Placental epithelial cell (primary cell): ENCODE results near the gene SNRNP35. TPM values are rescaled to one million over a fixed set of nuclear protein-coding genes. Genes with fewer than 3 reads are reported as not detected.

Experiments used
- small RNA-seq: library from RNA; depleted of rRNA; stranded (forward); fragments of <200 nt; gene quantifications from one replicate; pipeline ENCODE3, GENCODE V24; 2012
- total RNA-seq: library from RNA; depleted of rRNA; stranded (reverse); fragments of >200 nt; gene quantifications from 2 replicates; pipeline ENCODE4 v1.2.3, GENCODE V29; 2012

Gene SNRNP35, protein sequence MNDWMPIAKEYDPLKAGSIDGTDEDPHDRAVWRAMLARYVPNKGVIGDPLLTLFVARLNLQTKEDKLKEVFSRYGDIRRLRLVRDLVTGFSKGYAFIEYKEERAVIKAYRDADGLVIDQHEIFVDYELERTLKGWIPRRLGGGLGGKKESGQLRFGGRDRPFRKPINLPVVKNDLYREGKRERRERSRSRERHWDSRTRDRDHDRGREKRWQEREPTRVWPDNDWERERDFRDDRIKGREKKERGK
- 6.9 and 18.5 TPM in 2 replicates for total RNA-seq

DNA sequence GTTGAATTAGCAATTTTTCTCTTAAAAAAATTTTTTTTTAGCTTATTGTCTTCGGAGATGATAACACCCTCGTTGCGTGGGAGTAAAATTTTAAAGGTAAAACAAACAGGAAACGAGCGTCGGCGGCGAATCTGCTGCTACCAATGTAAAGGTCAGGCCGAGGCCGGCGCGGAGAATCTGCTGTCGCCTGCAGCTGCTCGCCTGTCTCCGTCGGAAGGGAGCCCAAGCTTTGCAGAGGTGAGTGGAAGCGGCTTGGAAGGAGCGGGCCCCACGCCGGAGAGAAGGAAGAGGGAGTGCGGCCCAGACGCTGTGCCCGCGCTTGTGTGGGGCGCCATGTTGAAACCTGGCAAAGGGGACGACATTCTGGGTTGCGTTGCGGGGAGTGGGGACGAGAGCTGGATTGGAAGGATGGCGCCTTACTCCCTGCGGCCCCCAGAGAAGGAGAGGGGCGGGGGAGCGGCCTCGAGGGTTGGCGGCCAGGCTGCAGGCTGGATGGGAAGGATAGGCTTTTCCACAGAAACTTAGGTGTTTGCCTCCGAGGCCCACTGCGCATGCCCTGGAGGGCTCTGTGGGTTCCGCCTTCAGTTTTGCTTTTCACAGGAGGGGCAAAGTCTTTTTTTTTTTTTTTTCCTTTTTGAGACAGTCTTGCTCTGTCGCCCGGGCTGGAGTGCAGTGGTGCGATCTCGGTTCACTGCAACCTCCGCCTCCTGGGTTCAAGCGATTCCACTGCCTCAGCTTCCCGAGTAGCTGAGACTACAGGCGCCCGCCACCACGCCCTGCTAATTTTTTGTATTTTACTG is at the start of gene SNRNP35:
Gene SNRNP35 (plus strand): TSS at position 160 of the 800 bp plus-strand sequence. CDS start 7,402 bp downstream, outside the sequence.

GRCh38 chr12:123436017-123436964 is 21.6 kb upstream of the SNRNP35 start, which contains the start of gene RILPL2:
RILPL2 (minus strand) TSS chr12:123436684; CDS start chr12:123436420, 264 bp downstream.

Small RNAs within 50 kb of the gene (small RNA-seq; reads per million reads assigned to genes)
- gene AC145423.2: not detected

Other genes starting within 250 kb of the SNRNP35 start
- gene MPHOSPH9, start 225.0 kb upstream of the SNRNP35 start, total RNA-seq: 32.6 and 38.0 TPM in 2 replicates
- 9.5 and 12.2 TPM in 2 replicates for gene MTRFR, start 224.7 kb upstream of the SNRNP35 start, total RNA-seq
- 129 and 327 TPM in 2 replicates for gene CDK2AP1, start 186.3 kb upstream of the SNRNP35 start, total RNA-seq
- gene SBNO1, start 93.3 kb upstream of the SNRNP35 start, total RNA-seq: 19.2 and 20.7 TPM in 2 replicates
- gene KMT5A, start 74.0 kb upstream of the SNRNP35 start, total RNA-seq: 25.5 and 36.2 TPM in 2 replicates
- 0.87 and 2.0 TPM in 2 replicates for gene RILPL2, start 21.5 kb upstream of the SNRNP35 start, total RNA-seq
- gene RILPL1, start 75.6 kb downstream of the SNRNP35 start, total RNA-seq: 12.3 and 13.7 TPM in 2 replicates
- 239 and 475 TPM in 2 replicates for gene TMED2, start 126.4 kb downstream of the SNRNP35 start, total RNA-seq
- 10.2 and 15.3 TPM in 2 replicates for gene DDX55, start 144.0 kb downstream of the SNRNP35 start, total RNA-seq
- gene EIF2B1, start 175.5 kb downstream of the SNRNP35 start, total RNA-seq: 25.5 and 59.6 TPM in 2 replicates
- 16.5 and 57.6 TPM in 2 replicates for gene GTF2H3, start 175.7 kb downstream of the SNRNP35 start, total RNA-seq
- gene TCTN2, start 213.0 kb downstream of the SNRNP35 start, total RNA-seq: 25.6 and 27.1 TPM in 2 replicates